ENCODE data around the gene CPT1B.
"Not testable (repeated sequence)": the region's sequence is repeated elsewhere in the genome, so short reads cannot be mapped to it uniquely, and the experiment has no call there.

Gene CPT1B

DNA sequence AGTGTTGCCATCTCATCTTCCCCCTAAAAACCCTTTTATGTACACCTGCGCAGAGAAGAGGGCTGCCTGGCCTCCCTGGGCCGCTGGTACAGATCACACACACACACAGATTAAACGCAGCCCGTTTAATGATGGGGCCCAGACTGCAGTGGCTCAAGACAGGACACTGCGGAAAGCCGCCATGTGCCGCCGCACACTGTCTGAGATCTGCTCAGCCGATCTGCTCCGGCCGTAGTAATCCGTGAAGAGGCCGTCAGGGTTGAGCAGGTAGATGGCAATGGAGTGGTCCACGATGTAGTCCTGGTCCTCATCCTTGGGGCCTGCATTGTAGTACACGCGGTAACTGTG lies 54.8 kb downstream of the CPT1B start:
- H3K9ac ChIP-seq (ENCODE audit: low read length), result no peak overlapping the region
- peaks cover 39% of the 10 kb centered on the region for H3K36me3 ChIP-seq (ENCODE audit: control insufficient read depth, insufficient read depth, low read length, severe bottlenecking)
- no peak for DNase-seq (ENCODE audit: low read depth)
- no peaks in the 10 kb centered on the region for H3K27me3 ChIP-seq (replicated peaks; ENCODE audit: control insufficient read depth, insufficient read depth, low read length)
- no peaks in the 10 kb centered on the region for H3K9me3 ChIP-seq (ENCODE audit: control insufficient read depth, low read length)
- peaks cover 21% of the 10 kb centered on the region for H3K4me1 ChIP-seq (ENCODE audit: control insufficient read depth, insufficient read depth, low read length)
- H3K4me3 ChIP-seq (ENCODE audit: low read length), result no peak overlapping the region

DNA sequence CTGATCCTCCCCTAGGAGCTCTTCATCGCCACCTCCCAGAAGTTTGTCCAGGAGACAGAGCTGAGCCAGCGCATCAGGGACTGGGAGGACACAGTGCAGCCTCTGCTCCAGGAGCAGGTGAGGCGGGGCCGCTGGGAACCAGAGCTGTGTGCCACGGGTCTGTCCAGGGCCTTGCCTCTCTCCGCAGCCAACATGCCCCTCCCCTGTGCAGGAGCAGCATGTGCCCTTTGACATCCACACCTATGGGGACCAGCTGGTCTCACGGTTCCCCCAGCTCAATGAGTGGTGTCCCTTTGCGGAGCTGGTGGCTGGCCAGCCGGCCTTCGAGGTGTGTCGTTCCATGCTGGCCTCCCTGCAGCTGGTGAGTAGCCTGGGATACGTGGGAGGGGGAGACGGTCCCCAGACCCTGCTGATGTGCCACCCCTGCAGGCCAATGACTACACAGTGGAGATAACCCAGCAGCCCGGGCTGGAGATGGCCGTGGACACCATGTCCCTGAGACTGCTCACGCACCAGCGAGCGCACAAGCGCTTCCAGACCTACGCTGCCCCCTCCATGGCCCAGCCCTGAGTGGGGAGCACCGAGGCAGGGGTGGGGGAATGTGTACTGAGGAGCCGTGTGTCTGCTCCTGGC lies 55.3 kb downstream of the CPT1B start:
- H3K9me3 ChIP-seq (ENCODE audit: control insufficient read depth, low read length), result no peaks in the 10 kb centered on the region
- no peaks in the 10 kb centered on the region for H3K27me3 ChIP-seq (replicated peaks; ENCODE audit: control insufficient read depth, insufficient read depth, low read length)
- H3K36me3 ChIP-seq (ENCODE audit: control insufficient read depth, insufficient read depth, low read length, severe bottlenecking), result peaks cover 39% of the 10 kb centered on the region
- no peak overlapping the region for H3K4me3 ChIP-seq (ENCODE audit: low read length)
- peaks cover 21% of the 10 kb centered on the region for H3K4me1 ChIP-seq (ENCODE audit: control insufficient read depth, insufficient read depth, low read length)
- no peak overlapping the region for H3K9ac ChIP-seq (ENCODE audit: low read length)
- no peak for DNase-seq (ENCODE audit: low read depth)

DNA sequence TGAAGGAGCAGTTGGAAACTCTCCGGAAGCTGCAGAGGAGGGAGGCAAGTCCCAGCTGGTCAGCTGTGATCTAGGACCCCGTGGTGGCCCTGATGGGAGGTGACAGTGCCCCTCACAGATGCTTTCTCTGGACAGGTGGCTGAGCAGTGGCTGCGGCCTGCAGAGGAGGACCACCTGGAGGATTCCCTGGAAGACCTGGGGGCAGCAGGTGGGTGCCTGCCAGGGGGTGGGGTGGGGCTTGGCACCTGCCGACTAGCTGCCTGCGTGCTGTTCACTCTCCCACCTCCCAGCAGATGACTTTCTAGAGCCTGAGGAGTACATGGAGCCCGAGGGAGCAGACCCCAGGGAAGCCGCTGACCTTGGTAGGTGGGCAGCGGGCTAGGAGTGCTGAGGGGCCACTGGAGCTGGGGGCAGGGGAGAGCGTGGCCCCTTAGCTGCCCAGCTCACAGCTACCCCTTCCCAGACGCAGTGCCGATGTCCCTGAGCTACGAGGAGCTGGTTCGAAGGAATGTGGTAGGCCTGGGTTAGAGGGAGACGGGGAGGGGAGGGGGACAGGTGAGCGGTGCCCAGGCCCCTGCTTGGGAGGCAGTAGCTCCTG lies 55.9 kb downstream of the CPT1B start:
- no peak overlapping the region for H3K4me3 ChIP-seq (ENCODE audit: low read length)
- H3K36me3 ChIP-seq (ENCODE audit: control insufficient read depth, insufficient read depth, low read length, severe bottlenecking), result peaks cover 39% of the 10 kb centered on the region
- no peaks in the 10 kb centered on the region for H3K9me3 ChIP-seq (ENCODE audit: control insufficient read depth, low read length)
- H3K4me1 ChIP-seq (ENCODE audit: control insufficient read depth, insufficient read depth, low read length), result peaks cover 18% of the 10 kb centered on the region
- no peak overlapping the region for H3K9ac ChIP-seq (ENCODE audit: low read length)
- DNase-seq (ENCODE audit: low read depth), result no peak
- no peaks in the 10 kb centered on the region for H3K27me3 ChIP-seq (replicated peaks; ENCODE audit: control insufficient read depth, insufficient read depth, low read length)

DNA sequence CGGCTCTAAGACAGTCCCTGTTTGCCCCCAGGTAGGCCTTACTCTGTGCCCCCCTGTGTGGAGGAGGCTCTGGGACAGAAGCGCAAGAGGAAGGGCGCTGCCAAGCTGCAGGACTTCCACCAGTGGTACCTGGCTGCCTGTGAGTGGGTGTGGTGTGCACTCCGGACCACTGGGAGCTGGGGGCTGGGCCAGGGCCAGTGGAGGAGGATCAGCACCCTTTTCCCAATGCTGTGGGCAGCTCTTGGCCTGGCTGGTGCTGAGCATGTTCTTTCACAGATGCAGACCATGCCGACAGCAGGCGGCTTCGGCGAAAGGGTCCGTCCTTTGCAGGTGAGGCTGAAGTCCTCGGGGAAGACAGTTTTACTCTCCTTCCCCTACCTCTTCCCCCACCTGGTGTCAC lies 56.5 kb downstream of the CPT1B start:
- H3K4me1 ChIP-seq (ENCODE audit: control insufficient read depth, insufficient read depth, low read length), result peaks cover 12% of the 10 kb centered on the region
- DNase-seq (ENCODE audit: low read depth), result no peak

DNA sequence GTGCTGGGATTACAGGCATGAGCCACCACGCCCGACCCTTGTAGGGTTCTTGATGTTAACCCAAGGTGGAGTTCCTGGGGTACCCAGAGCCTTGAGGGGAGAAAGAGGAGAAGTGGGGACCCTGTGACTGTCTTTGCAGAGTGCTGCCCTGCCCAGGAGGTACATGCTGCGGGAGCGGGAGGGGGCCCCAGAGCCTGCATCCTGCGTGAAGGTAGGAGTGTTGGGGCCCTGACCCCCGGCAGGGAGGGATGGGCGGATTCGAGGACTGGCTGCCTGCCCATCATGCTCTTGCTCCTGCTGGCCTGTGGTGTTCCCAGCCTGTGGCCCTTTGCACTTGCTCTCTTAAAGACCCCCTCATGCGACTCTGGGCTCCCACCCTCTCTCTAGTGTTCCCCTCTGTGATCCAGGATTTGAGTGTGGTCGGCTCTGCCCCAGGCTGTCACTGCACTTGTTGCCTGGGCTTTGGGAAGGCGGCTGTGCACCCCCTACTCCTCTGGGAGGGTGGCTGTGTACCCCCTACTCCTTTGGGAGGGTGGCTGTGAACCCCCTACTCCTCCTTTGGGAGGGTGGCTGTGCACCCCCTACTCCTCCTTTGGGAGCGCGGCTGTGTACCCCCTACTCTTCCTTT lies 57.3 kb downstream of the CPT1B start:
- Histone ChIP-seq H3K36me3 (ENCODE audit: control insufficient read depth, insufficient read depth, low read length, severe bottlenecking) (peaks cover 46% of the 10 kb centered on the region), H3K9me3 (ENCODE audit: control insufficient read depth, low read length) (no peaks in the 10 kb centered on the region), H3K4me3 (ENCODE audit: low read length) (no peak overlapping the region), H3K27me3 (replicated peaks; ENCODE audit: control insufficient read depth, insufficient read depth, low read length) (no peaks in the 10 kb centered on the region), H3K9ac (ENCODE audit: low read length) (no peak overlapping the region), H3K4me1 (ENCODE audit: control insufficient read depth, insufficient read depth, low read length) (peaks cover 10% of the 10 kb centered on the region)
- DNase-seq (ENCODE audit: low read depth), result no peak

More for the DNA sequence above, 56.5 kb downstream of the CPT1B start:
- no peaks in the 10 kb centered on the region for H3K27me3 ChIP-seq (replicated peaks; ENCODE audit: control insufficient read depth, insufficient read depth, low read length)
- H3K36me3 ChIP-seq (ENCODE audit: control insufficient read depth, insufficient read depth, low read length, severe bottlenecking), result peaks cover 42% of the 10 kb centered on the region
- H3K9me3 ChIP-seq (ENCODE audit: control insufficient read depth, low read length), result no peaks in the 10 kb centered on the region
- no peak overlapping the region for H3K4me3 ChIP-seq (ENCODE audit: low read length)
- no peak overlapping the region for H3K9ac ChIP-seq (ENCODE audit: low read length)

DNA sequence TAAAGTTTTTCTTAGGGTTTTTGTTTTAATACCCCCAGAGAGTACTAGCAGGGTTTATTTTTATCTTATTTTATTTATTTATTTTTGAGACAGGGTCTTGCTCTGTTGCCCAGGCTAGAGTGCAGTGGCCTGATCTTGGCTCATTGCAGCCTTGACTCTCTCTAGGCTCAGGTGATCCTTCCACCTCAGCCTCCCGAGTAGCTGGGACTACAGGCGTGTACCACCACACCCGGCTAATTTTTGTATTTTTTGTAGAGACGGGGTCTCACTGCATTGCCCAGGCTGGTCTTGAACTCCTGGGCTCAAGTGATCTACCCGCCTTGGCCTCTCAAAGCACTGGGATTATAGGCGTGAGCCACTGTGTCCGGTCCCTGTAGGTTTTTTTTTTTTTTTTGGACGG lies 58.0 kb downstream of the CPT1B start:
- peaks cover 46% of the 10 kb centered on the region for H3K36me3 ChIP-seq (ENCODE audit: control insufficient read depth, insufficient read depth, low read length, severe bottlenecking)
- H3K27me3 ChIP-seq (replicated peaks; ENCODE audit: control insufficient read depth, insufficient read depth, low read length); DNase-seq (ENCODE audit: low read depth); H3K9me3 ChIP-seq (ENCODE audit: control insufficient read depth, low read length); H3K9ac ChIP-seq (ENCODE audit: low read length); H3K4me3 ChIP-seq (ENCODE audit: low read length): not testable (repeated sequence)
- peaks cover 10% of the 10 kb centered on the region for H3K4me1 ChIP-seq (ENCODE audit: control insufficient read depth, insufficient read depth, low read length)

DNA sequence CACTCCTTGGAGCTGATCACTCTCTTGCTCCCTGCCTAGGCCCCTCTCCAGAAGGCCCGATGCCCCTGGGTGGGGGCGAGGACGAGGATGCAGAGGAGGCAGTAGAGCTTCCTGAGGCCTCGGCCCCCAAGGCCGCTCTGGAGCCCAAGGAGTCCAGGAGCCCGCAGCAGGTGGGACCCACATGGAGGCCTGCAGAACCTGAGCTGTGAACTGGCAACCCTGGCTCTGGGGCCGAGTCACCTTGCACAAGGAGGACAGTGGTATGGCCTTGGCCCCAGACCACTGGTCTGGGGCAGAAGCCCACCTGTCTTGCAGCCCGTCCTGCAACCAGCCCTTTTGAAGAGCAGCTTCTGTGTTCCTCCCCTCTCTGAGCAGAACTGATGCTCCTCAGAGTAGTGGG lies 59.1 kb downstream of the CPT1B start:
- H3K9me3 ChIP-seq (ENCODE audit: control insufficient read depth, low read length), result no peaks in the 10 kb centered on the region
- DNase-seq (ENCODE audit: low read depth), result no peak
- H3K36me3 ChIP-seq (ENCODE audit: control insufficient read depth, insufficient read depth, low read length, severe bottlenecking), result peaks cover 46% of the 10 kb centered on the region
- H3K4me3 ChIP-seq (ENCODE audit: low read length), result no peak overlapping the region
- no peak overlapping the region for H3K9ac ChIP-seq (ENCODE audit: low read length)
- H3K27me3 ChIP-seq (replicated peaks; ENCODE audit: control insufficient read depth, insufficient read depth, low read length), result no peaks in the 10 kb centered on the region
- peaks cover 4% of the 10 kb centered on the region for H3K4me1 ChIP-seq (ENCODE audit: control insufficient read depth, insufficient read depth, low read length)
